Ascending aorta (tissue), 2 donors: Measurements from ENCODE around the gene MALRD1. TPM values are rescaled to one million over a fixed set of nuclear protein-coding genes. Genes with fewer than 3 reads are reported as not detected.
A peak's percentile ranks its signal among the peaks of the same experiment; 100 is the strongest.

Source experiments
- DNase-seq, 2 donors: peaks; one replicate each; pipeline ENCODE4 v3.0.0-alpha.2; 2019; ENCODE audit warnings: low spot score in 2 of 2
- H3K27ac ChIP-seq, 2 donors: fragments of 200-600 bp; sonication (generic); one replicate each; pipeline ENCODE4 v1.5.1; 2016 to 2017; ENCODE audit warnings: mild to moderate bottlenecking in 1 of 2
- H3K27me3 ChIP-seq: fragments of 200-600 bp; sonication (generic); one replicate; pipeline ENCODE4 v1.5.1; 2017
- H3K36me3 ChIP-seq, 2 donors: fragments of 200-600 bp; sonication (generic); one replicate each; pipeline ENCODE4 v1.5.1; 2016
- H3K4me1 ChIP-seq, 2 donors: fragments of 200-600 bp; sonication (generic); one replicate each; pipeline ENCODE4 v1.5.1; 2016 to 2017; ENCODE audit warnings: mild to moderate bottlenecking in 1 of 2
- H3K4me3 ChIP-seq, 2 donors: fragments of 200-600 bp; sonication (generic); one replicate each; pipeline ENCODE4 v1.5.1; 2016 to 2017; ENCODE audit warnings: mild to moderate bottlenecking in 1 of 2
- H3K9me3 ChIP-seq, 2 donors: fragments of 200-600 bp; sonication (generic); one replicate each; pipeline ENCODE4 v1.5.1; 2016
- CTCF ChIP-seq, 3 experiments: fragments of 200-600 bp in 2 of 3; fragments of 450-650 bp in 1 of 3; sonication (generic) in 2 of 3; IDR thresholded peaks; one replicate each; pipeline ENCODE4 v1.5.1; 2016 to 2019; ENCODE audit warnings: antibody characterized with exemption in 3 of 3, mild to moderate bottlenecking in 1 of 3, moderate library complexity in 1 of 3
- intact Hi-C: fragments of 100-400 bp; cut with DNase I; formaldehyde crosslinking; loops from one replicate; pipeline ENCODE4 v1.15.1; 2023
- total RNA-seq: library from RNA; depleted of rRNA; stranded (reverse); fragments of >200 nt; gene quantifications from one replicate; pipeline ENCODE4 v1.1.0, GENCODE V29; 2016

MALRD1 gene
- total RNA-seq, 1 donor from 2014 or later = not detected

- Histone ChIP-seq H3K4me1 (no peaks in the 10 kb centered on the region), H3K36me3 (no peaks in the 10 kb centered on the region), H3K27me3 (no peaks in the 10 kb centered on the region), H3K9me3 (no peaks in the 10 kb centered on the region), H3K27ac (no peak overlapping the region), H3K4me3 (no peak overlapping the region)
- TF ChIP-seq CTCF (IDR thresholded peaks at IDR 0.05) = no peak
- intact Hi-C loops = no loop called here
- DNase-seq = no peak
Measured at GRCh38 chr10:19329475-19329874, 280.9 kb downstream of the MALRD1 start.

- H3K9me3 ChIP-seq = no peaks in the 10 kb centered on the region
- H3K4me3 ChIP-seq = no peak overlapping the region
- no peaks in the 10 kb centered on the region for H3K4me1 ChIP-seq
- H3K36me3 ChIP-seq = no peaks in the 10 kb centered on the region
- TF ChIP-seq CTCF (IDR thresholded peaks at IDR 0.05) = no peak
- no peak for DNase-seq
- H3K27me3 ChIP-seq = no peaks in the 10 kb centered on the region
- intact Hi-C loops = no loop called here
- no peak overlapping the region for H3K27ac ChIP-seq
Measured at GRCh38 chr10:19332304-19332703, 283.7 kb downstream of the MALRD1 start.

GRCh38 chr10:19333631-19334030, 285.0 kb downstream of the MALRD1 start:
- H3K36me3 ChIP-seq = no peaks in the 10 kb centered on the region
- H3K4me1 ChIP-seq = no peaks in the 10 kb centered on the region
- H3K9me3 ChIP-seq = no peaks in the 10 kb centered on the region
- no peak overlapping the region for H3K4me3 ChIP-seq
- no peak for TF ChIP-seq CTCF (IDR thresholded peaks at IDR 0.05)
- no peak overlapping the region for H3K27ac ChIP-seq
- intact Hi-C loops = no loop called here
- no peak for DNase-seq
- no peaks in the 10 kb centered on the region for H3K27me3 ChIP-seq

- no peaks in the 10 kb centered on the region for H3K27me3 ChIP-seq
- no peaks in the 10 kb centered on the region for H3K4me1 ChIP-seq
- no peak overlapping the region for H3K4me3 ChIP-seq
- H3K27ac ChIP-seq = no peak overlapping the region
- DNase-seq = no peak
- no peaks in the 10 kb centered on the region for H3K36me3 ChIP-seq
- H3K9me3 ChIP-seq = no peaks in the 10 kb centered on the region
- intact Hi-C loops = no loop called here
- peak in 1 of 3 experiments; percentile 29 for TF ChIP-seq CTCF (IDR thresholded peaks at IDR 0.05)
Measured at GRCh38 chr10:19347621-19348020, 299.0 kb downstream of the MALRD1 start.

- no peak for DNase-seq
- Histone ChIP-seq H3K36me3 (no peaks in the 10 kb centered on the region), H3K9me3 (no peaks in the 10 kb centered on the region), H3K4me1 (no peaks in the 10 kb centered on the region), H3K4me3 (no peak overlapping the region), H3K27ac (no peak overlapping the region), H3K27me3 (no peaks in the 10 kb centered on the region)
- intact Hi-C loops = no loop called here
- TF ChIP-seq CTCF (IDR thresholded peaks at IDR 0.05) = no peak
Measured at GRCh38 chr10:19367176-19367575, 318.6 kb downstream of the MALRD1 start.

- TF ChIP-seq CTCF (IDR thresholded peaks at IDR 0.05) = no peak
Measured at GRCh38 chr10:19373988-19374387, 325.4 kb downstream of the MALRD1 start.

More at GRCh38 chr10:19373988-19374387, 325.4 kb downstream of the MALRD1 start:
- intact Hi-C loops = no loop called here
- H3K27ac ChIP-seq = no peak overlapping the region
- no peak overlapping the region for H3K4me3 ChIP-seq
- no peaks in the 10 kb centered on the region for H3K9me3 ChIP-seq
- no peaks in the 10 kb centered on the region for H3K4me1 ChIP-seq
- DNase-seq = no peak
- H3K27me3 ChIP-seq = no peaks in the 10 kb centered on the region
- no peaks in the 10 kb centered on the region for H3K36me3 ChIP-seq
